Tibial nerve (tissue), 4 donors: ENCODE measurements around the gene TBC1D24.

Experiments used
- EP300 ChIP-seq, 2 donors: sonication (generic); formaldehyde crosslinking; IDR thresholded peaks; one replicate each; pipeline ENCODE4 v1.6.1; 2017; ENCODE audit warnings: antibody characterized with exemption in 2 of 2, mild to moderate bottlenecking in 1 of 2
- TF ChIP-seq, protein P1 (sequence below), 5 experiments: fragments of 200-600 bp in 3 of 5; fragments of 450-650 bp in 2 of 5; sonication (generic) in 3 of 5; IDR thresholded peaks; one replicate each; pipeline ENCODE4 v1.5.1; 2016 to 2019; ENCODE audit warnings: antibody characterized with exemption in 5 of 5, mild to moderate bottlenecking in 3 of 5, moderate library complexity in 2 of 5

DNA sequence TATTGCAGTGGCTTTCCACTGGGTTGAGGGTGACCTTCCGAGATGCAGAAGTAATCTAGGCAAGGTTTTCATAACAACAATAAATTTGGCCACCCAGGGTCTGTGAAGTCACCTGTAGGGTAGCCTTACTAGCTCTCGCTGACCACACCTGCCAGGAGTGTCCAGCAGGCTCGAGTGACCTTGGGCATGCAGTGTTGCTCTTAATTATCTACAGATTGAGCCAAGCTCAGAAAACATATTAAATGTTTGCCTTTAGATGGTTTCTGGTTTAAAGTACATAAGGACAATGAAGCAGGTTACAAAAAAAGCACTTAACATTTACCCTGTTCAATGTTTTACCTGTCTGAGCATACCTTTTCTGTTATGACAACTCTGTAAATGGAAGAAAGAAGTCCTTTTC lies 1.8 kb downstream of the TBC1D24 start:
- TF ChIP-seq EP300 (IDR thresholded peaks at IDR 0.05), result no peak
- TF ChIP-seq, protein P1, sequence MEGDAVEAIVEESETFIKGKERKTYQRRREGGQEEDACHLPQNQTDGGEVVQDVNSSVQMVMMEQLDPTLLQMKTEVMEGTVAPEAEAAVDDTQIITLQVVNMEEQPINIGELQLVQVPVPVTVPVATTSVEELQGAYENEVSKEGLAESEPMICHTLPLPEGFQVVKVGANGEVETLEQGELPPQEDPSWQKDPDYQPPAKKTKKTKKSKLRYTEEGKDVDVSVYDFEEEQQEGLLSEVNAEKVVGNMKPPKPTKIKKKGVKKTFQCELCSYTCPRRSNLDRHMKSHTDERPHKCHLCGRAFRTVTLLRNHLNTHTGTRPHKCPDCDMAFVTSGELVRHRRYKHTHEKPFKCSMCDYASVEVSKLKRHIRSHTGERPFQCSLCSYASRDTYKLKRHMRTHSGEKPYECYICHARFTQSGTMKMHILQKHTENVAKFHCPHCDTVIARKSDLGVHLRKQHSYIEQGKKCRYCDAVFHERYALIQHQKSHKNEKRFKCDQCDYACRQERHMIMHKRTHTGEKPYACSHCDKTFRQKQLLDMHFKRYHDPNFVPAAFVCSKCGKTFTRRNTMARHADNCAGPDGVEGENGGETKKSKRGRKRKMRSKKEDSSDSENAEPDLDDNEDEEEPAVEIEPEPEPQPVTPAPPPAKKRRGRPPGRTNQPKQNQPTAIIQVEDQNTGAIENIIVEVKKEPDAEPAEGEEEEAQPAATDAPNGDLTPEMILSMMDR (IDR thresholded peaks at IDR 0.05), result no peak
